ENCODE measurements around the gene ADAM8.

GRCh38 chr10:133238466-133238804 is 38.2 kb downstream of the ADAM8 start:
- TF ChIP-seq, protein P1, sequence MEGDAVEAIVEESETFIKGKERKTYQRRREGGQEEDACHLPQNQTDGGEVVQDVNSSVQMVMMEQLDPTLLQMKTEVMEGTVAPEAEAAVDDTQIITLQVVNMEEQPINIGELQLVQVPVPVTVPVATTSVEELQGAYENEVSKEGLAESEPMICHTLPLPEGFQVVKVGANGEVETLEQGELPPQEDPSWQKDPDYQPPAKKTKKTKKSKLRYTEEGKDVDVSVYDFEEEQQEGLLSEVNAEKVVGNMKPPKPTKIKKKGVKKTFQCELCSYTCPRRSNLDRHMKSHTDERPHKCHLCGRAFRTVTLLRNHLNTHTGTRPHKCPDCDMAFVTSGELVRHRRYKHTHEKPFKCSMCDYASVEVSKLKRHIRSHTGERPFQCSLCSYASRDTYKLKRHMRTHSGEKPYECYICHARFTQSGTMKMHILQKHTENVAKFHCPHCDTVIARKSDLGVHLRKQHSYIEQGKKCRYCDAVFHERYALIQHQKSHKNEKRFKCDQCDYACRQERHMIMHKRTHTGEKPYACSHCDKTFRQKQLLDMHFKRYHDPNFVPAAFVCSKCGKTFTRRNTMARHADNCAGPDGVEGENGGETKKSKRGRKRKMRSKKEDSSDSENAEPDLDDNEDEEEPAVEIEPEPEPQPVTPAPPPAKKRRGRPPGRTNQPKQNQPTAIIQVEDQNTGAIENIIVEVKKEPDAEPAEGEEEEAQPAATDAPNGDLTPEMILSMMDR (IDR thresholded peaks at IDR 0.05; ENCODE audit: borderline replicate concordance, extremely low read depth, low read length, poor library complexity, severe bottlenecking): no peak
- no peak for TF ChIP-seq EZH2 (IDR thresholded peaks at IDR 0.05; ENCODE audit: borderline replicate concordance, low read depth, low read length, severe bottlenecking)

All from DND-41 (cell line).